ENCODE data around the gene CPM. TPM values are rescaled to one million over a fixed set of nuclear protein-coding genes. Genes with fewer than 3 reads are reported as not detected.

Gene CPM
- total RNA-seq, 1 donor from 2014 or later, result 0.67 TPM

DNA sequence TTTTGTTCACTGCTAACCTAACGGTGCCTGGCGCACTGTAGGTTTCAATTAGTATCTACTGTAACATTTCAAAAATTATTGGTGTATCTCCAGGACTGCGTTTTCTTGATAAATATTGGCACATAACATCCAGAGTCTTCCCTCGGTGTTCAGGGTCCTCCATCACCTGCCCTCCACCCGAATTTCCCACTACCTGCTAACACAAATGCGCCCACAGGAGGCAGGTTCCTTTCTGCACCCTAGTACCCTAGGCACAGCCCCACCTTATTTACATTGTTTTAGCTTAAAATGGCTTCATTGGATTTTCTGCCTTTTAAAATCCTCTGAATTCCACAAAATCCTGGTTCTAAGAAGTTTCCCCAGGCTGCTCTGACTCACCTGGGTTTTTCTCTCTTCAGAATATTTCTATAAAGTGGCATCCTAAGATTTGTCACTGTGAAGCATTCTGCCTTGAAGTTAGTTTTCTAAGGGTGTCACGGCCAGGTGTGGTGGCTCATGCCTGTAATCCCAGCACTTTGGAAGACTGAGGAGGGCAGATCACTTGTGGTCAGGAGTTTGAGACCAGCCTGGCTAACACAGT, 38.6 kb downstream of the CPM start:
- DNase-seq (ENCODE audit: low spot score), result no peak
- Mint-ChIP-seq H3K4me3 (ENCODE audit: unreplicated experiment) (no peak overlapping the region), H3K27me3 (ENCODE audit: low read depth) (peaks cover 9% of the 10 kb centered on the region)

GRCh38 chr12:68893741-68894140, 39.2 kb downstream of the CPM start:
- no peak overlapping the region for H3K4me3 Mint-ChIP-seq (ENCODE audit: unreplicated experiment)
- no peak for DNase-seq (ENCODE audit: low spot score)

More for the DNA sequence above, 38.6 kb downstream of the CPM start:
- Mint-ChIP-seq H3K9me3 (ENCODE audit: low read depth) (no peaks in the 10 kb centered on the region), H3K4me1 (ENCODE audit: low read depth) (peaks cover 11% of the 10 kb centered on the region), H3K36me3 (ENCODE audit: low read depth) (peaks cover 2% of the 10 kb centered on the region), H3K27ac (ENCODE audit: unreplicated experiment) (no peak overlapping the region)
- TF ChIP-seq, protein P1, sequence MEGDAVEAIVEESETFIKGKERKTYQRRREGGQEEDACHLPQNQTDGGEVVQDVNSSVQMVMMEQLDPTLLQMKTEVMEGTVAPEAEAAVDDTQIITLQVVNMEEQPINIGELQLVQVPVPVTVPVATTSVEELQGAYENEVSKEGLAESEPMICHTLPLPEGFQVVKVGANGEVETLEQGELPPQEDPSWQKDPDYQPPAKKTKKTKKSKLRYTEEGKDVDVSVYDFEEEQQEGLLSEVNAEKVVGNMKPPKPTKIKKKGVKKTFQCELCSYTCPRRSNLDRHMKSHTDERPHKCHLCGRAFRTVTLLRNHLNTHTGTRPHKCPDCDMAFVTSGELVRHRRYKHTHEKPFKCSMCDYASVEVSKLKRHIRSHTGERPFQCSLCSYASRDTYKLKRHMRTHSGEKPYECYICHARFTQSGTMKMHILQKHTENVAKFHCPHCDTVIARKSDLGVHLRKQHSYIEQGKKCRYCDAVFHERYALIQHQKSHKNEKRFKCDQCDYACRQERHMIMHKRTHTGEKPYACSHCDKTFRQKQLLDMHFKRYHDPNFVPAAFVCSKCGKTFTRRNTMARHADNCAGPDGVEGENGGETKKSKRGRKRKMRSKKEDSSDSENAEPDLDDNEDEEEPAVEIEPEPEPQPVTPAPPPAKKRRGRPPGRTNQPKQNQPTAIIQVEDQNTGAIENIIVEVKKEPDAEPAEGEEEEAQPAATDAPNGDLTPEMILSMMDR (IDR thresholded peaks at IDR 0.05), result no peak

GRCh38 chr12:68893201-68893600, 39.8 kb downstream of the CPM start:
- Mint-ChIP-seq H3K4me1 (ENCODE audit: low read depth) (peaks cover 5% of the 10 kb centered on the region), H3K36me3 (ENCODE audit: low read depth) (peaks cover 2% of the 10 kb centered on the region), H3K9me3 (ENCODE audit: low read depth) (no peaks in the 10 kb centered on the region), H3K27ac (ENCODE audit: unreplicated experiment) (no peak overlapping the region), H3K4me3 (ENCODE audit: unreplicated experiment) (no peak overlapping the region), H3K27me3 (ENCODE audit: low read depth) (peaks cover 9% of the 10 kb centered on the region)
- no peak for DNase-seq (ENCODE audit: low spot score)
- TF ChIP-seq, protein P1 (IDR thresholded peaks at IDR 0.05), result no peak

More at GRCh38 chr12:68893741-68894140, 39.2 kb downstream of the CPM start:
- Mint-ChIP-seq H3K36me3 (ENCODE audit: low read depth) (peaks cover 2% of the 10 kb centered on the region), H3K27me3 (ENCODE audit: low read depth) (peaks cover 9% of the 10 kb centered on the region), H3K9me3 (ENCODE audit: low read depth) (no peaks in the 10 kb centered on the region), H3K27ac (ENCODE audit: unreplicated experiment) (no peak overlapping the region), H3K4me1 (ENCODE audit: low read depth) (peaks cover 5% of the 10 kb centered on the region)
- TF ChIP-seq, protein P1 (IDR thresholded peaks at IDR 0.05), result no peak

DNA sequence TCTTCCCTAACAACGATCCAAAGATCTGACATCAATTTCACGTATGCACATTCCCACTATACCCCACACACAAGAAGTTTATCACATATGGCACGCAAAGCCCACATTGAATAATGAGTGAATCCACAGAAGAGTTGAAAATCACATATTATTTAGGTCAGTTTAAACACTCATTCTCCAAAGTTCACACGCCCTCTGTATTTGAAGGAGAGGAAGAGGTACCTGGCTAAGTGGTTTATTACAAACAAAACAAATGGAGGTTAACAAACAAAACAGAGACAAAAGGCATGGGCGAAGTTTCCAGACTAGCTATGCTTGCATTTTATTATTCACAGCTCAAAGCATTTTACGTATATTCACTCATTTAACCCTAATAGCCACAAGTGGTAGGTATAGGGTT, 41.8 kb downstream of the CPM start:
- H3K4me3 Mint-ChIP-seq (ENCODE audit: unreplicated experiment), result no peak overlapping the region
- TF ChIP-seq, protein P1 (IDR thresholded peaks at IDR 0.05), result no peak
- peaks cover 2% of the 10 kb centered on the region for H3K36me3 Mint-ChIP-seq (ENCODE audit: low read depth)
- no peaks in the 10 kb centered on the region for H3K4me1 Mint-ChIP-seq (ENCODE audit: low read depth)
- H3K9me3 Mint-ChIP-seq (ENCODE audit: low read depth), result no peaks in the 10 kb centered on the region
- no peak for DNase-seq (ENCODE audit: low spot score)
- H3K27me3 Mint-ChIP-seq (ENCODE audit: low read depth), result peaks cover 7% of the 10 kb centered on the region
- H3K27ac Mint-ChIP-seq (ENCODE audit: unreplicated experiment), result no peak overlapping the region

DNA sequence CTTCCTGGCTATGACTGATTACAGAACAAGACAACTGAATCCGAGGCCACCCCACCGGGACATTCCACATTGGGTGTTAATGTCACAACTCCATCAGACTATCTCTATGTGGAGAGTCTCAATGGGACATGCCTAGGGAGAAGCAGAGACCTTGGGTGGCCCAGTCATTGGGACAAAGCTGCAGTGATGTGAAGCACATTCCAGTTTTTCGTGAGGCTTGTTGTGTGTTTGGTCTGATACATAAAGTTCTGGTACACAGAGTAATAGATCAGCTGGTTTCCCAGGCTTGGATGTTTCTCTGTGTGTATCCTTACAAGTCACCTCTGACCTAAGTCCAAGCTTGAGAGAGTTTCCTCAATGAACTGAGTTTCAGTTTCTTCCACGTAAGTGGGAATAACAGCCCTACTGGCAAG, 42.3 kb downstream of the CPM start:
- Mint-ChIP-seq H3K36me3 (ENCODE audit: low read depth) (peaks cover under 1% of the 10 kb centered on the region), H3K9me3 (ENCODE audit: low read depth) (no peaks in the 10 kb centered on the region), H3K4me3 (ENCODE audit: unreplicated experiment) (no peak overlapping the region), H3K27me3 (ENCODE audit: low read depth) (peaks cover 2% of the 10 kb centered on the region), H3K27ac (ENCODE audit: unreplicated experiment) (no peak overlapping the region), H3K4me1 (ENCODE audit: low read depth) (no peaks in the 10 kb centered on the region)
- TF ChIP-seq, protein P1 (IDR thresholded peaks at IDR 0.05), result no peak
- no peak for DNase-seq (ENCODE audit: low spot score)
